ENCODE measurements around the gene KRTAP10-12.

DNA sequence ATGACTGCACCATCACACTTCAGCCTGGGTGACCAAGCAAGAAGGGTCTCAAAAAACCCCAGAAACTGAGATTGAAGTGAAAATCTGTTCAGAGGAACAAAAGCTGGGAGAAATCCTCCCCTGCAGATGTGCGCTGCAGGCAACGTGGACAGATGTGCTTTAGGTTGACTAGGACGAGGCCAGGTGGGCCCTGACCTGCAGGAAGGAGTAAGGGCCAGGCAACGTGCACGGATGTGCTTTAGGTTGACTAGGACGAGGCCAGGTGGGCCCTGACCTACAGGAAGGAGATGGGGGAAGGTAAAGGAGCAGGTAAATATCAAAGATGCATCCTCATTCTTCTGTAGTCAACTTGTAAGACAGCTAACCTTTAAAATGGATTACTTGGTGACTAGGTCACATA, 12.5 kb upstream of the KRTAP10-12 start:
- TF ChIP-seq, protein P1, sequence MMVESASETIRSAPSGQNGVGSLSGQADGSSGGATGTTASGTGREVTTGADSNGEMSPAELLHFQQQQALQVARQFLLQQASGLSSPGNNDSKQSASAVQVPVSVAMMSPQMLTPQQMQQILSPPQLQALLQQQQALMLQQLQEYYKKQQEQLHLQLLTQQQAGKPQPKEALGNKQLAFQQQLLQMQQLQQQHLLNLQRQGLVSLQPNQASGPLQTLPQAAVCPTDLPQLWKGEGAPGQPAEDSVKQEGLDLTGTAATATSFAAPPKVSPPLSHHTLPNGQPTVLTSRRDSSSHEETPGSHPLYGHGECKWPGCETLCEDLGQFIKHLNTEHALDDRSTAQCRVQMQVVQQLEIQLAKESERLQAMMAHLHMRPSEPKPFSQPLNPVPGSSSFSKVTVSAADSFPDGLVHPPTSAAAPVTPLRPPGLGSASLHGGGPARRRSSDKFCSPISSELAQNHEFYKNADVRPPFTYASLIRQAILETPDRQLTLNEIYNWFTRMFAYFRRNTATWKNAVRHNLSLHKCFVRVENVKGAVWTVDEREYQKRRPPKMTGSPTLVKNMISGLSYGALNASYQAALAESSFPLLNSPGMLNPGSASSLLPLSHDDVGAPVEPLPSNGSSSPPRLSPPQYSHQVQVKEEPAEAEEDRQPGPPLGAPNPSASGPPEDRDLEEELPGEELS (CRISPR knock-in tag; IDR thresholded peaks at IDR 0.05): no peak
- TF ChIP-seq, protein P2, sequence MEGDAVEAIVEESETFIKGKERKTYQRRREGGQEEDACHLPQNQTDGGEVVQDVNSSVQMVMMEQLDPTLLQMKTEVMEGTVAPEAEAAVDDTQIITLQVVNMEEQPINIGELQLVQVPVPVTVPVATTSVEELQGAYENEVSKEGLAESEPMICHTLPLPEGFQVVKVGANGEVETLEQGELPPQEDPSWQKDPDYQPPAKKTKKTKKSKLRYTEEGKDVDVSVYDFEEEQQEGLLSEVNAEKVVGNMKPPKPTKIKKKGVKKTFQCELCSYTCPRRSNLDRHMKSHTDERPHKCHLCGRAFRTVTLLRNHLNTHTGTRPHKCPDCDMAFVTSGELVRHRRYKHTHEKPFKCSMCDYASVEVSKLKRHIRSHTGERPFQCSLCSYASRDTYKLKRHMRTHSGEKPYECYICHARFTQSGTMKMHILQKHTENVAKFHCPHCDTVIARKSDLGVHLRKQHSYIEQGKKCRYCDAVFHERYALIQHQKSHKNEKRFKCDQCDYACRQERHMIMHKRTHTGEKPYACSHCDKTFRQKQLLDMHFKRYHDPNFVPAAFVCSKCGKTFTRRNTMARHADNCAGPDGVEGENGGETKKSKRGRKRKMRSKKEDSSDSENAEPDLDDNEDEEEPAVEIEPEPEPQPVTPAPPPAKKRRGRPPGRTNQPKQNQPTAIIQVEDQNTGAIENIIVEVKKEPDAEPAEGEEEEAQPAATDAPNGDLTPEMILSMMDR (IDR thresholded peaks at IDR 0.05): no peak
- TF ChIP-seq, protein P3, sequence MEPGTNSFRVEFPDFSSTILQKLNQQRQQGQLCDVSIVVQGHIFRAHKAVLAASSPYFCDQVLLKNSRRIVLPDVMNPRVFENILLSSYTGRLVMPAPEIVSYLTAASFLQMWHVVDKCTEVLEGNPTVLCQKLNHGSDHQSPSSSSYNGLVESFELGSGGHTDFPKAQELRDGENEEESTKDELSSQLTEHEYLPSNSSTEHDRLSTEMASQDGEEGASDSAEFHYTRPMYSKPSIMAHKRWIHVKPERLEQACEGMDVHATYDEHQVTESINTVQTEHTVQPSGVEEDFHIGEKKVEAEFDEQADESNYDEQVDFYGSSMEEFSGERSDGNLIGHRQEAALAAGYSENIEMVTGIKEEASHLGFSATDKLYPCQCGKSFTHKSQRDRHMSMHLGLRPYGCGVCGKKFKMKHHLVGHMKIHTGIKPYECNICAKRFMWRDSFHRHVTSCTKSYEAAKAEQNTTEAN (CRISPR knock-in tag; IDR thresholded peaks at IDR 0.05): no peak
- TF ChIP-seq TEAD1 (CRISPR knock-in tag; IDR thresholded peaks at IDR 0.05) (no peak), FOXK1 (CRISPR knock-in tag; IDR thresholded peaks at IDR 0.05) (no peak), NR3C1 (CRISPR knock-in tag; conservative IDR thresholded peaks at IDR 0.05; ENCODE audit: low read depth) (no peak), USF2 (CRISPR knock-in tag; IDR thresholded peaks at IDR 0.05) (no peak), MAX (CRISPR knock-in tag; IDR thresholded peaks at IDR 0.05) (no peak), ZBTB21 (CRISPR knock-in tag; IDR thresholded peaks at IDR 0.05; ENCODE audit: borderline replicate concordance) (no peak), ZNF281 (CRISPR knock-in tag; IDR thresholded peaks at IDR 0.05) (no peak), PRRX2 (CRISPR knock-in tag; IDR thresholded peaks at IDR 0.05) (no peak), SMAD3 (CRISPR knock-in tag; IDR thresholded peaks at IDR 0.05; ENCODE audit: borderline replicate concordance) (no peak)
